WTC11 (cell line): ENCODE results near the gene MCRIP2. TPM values are rescaled to one million over a fixed set of nuclear protein-coding genes. Genes with fewer than 3 reads are reported as not detected.

Experiments used
- AFF4 ChIP-seq: sonication (generic); formaldehyde crosslinking; IDR thresholded peaks from 2 replicates; pipeline ENCODE4 v1.8.1; 2023; ENCODE audit warnings: mild to moderate bottlenecking, missing genetic modification reagents, borderline replicate concordance
- ATF6 ChIP-seq: sonication (generic); formaldehyde crosslinking; IDR thresholded peaks from 2 replicates; pipeline ENCODE4 v1.8.1; 2023; ENCODE audit warnings: mild to moderate bottlenecking, missing genetic modification reagents
- CTCF ChIP-seq: fragments of 200-600 bp; IDR thresholded peaks from 2 replicates; pipeline ENCODE4 v1.8.0; 2022; ENCODE audit warnings: antibody characterized with exemption
- E2F5 ChIP-seq: sonication (generic); formaldehyde crosslinking; IDR thresholded peaks from 2 replicates; pipeline ENCODE4 v1.8.1; 2022; ENCODE audit warnings: mild to moderate bottlenecking, moderate library complexity, missing genetic modification reagents
- FOXK1 ChIP-seq: sonication (generic); formaldehyde crosslinking; IDR thresholded peaks from 2 replicates; pipeline ENCODE4 v1.8.0; 2022; ENCODE audit warnings: mild to moderate bottlenecking, moderate library complexity, missing genetic modification reagents
- FOXP1 ChIP-seq: sonication (generic); formaldehyde crosslinking; IDR thresholded peaks from 2 replicates; pipeline ENCODE4 v1.8.0; 2022; ENCODE audit warnings: missing genetic modification reagents, mild to moderate bottlenecking, moderate library complexity, borderline replicate concordance
- GRHL2 ChIP-seq: fragments of 250-450 bp; sonication (Bioruptor Pico); IDR thresholded peaks from 2 replicates; pipeline ENCODE4 v1.8.0; 2022; ENCODE audit warnings: mild to moderate bottlenecking, moderate library complexity; ENCODE audit not compliant: insufficient replicate concordance, severe bottlenecking
- RELA ChIP-seq: sonication (generic); formaldehyde crosslinking; IDR thresholded peaks from 2 replicates; pipeline ENCODE4 v1.8.1; 2022; ENCODE audit warnings: missing genetic modification reagents, mild to moderate bottlenecking, borderline replicate concordance
- SP1 ChIP-seq: sonication (generic); formaldehyde crosslinking; conservative IDR thresholded peaks from 2 replicates; pipeline ENCODE4 v1.8.1; 2022; ENCODE audit warnings: missing genetic modification reagents
- STAT6 ChIP-seq: sonication (generic); formaldehyde crosslinking; conservative IDR thresholded peaks from 2 replicates; pipeline ENCODE4 v1.8.1; 2023; ENCODE audit warnings: mild to moderate bottlenecking, low read depth, missing genetic modification reagents, moderate library complexity
- TEAD4 ChIP-seq: sonication (generic); formaldehyde crosslinking; IDR thresholded peaks from 2 replicates; pipeline ENCODE4 v1.8.0; 2022; ENCODE audit warnings: mild to moderate bottlenecking, missing genetic modification reagents
- TP53 ChIP-seq: sonication (generic); formaldehyde crosslinking; IDR thresholded peaks from 2 replicates; pipeline ENCODE4 v1.8.1; 2023; ENCODE audit warnings: mild to moderate bottlenecking, missing genetic modification reagents
- USF2 ChIP-seq: sonication (generic); formaldehyde crosslinking; IDR thresholded peaks from 2 replicates; pipeline ENCODE4 v1.8.1; 2023; ENCODE audit warnings: mild to moderate bottlenecking, missing genetic modification reagents, moderate library complexity
- ZNF281 ChIP-seq: sonication (generic); formaldehyde crosslinking; IDR thresholded peaks from 2 replicates; pipeline ENCODE4 v1.8.0; 2023; ENCODE audit warnings: mild to moderate bottlenecking, missing genetic modification reagents
- ZNF416 ChIP-seq: fragments of 250-450 bp; sonication (Bioruptor Pico); IDR thresholded peaks from 2 replicates; pipeline ENCODE4 v1.9.0; 2021; ENCODE audit warnings: mild to moderate bottlenecking, inconsistent platforms
- total RNA-seq: library from RNA; stranded (reverse); gene quantifications from 3 replicates; pipeline ENCODE4 v1.2.3, GENCODE V29; 2021

The MCRIP2 gene
- total RNA-seq, 1 experiment from 2014 or later = 63.3 TPM

GRCh38 chr16:679814-680624 lies 38.4 kb downstream of the MCRIP2 start, which contains the start of gene STUB1 (continued):
- TF ChIP-seq E2F5 (0 out of 2 replicates have a peak, but pooled peaks have one; percentile 62), ZNF281 (CRISPR knock-in tag) (no peak), ATF6 (CRISPR knock-in tag) (no peak), AFF4 (CRISPR knock-in tag) (no peak), FOXK1 (CRISPR knock-in tag) (no peak), TEAD4 (no peak), CTCF (no peak), SP1 (peak; percentile 54), FOXP1 (CRISPR knock-in tag) (peak; percentile 85; the same call in 1 of the 2 replicates), ZNF416 (CRISPR knock-in tag) (no peak), RELA (no peak), GRHL2 (CRISPR knock-in tag) (no peak), TP53 (CRISPR knock-in tag) (peak; percentile 55; the same call in 1 of the 2 replicates), STAT6 (CRISPR knock-in tag) (no peak), USF2 (CRISPR knock-in tag) (no peak)
- TF ChIP-seq, all 79 proteins: peak for 8
